Suprapubic skin (tissue), 4 donors: ENCODE results near the gene CBARP. TPM values are rescaled to one million over a fixed set of nuclear protein-coding genes. Genes with fewer than 3 reads are reported as not detected.

Experiments used
- DNase-seq, 2 donors: peaks; one replicate each; pipeline ENCODE4 v3.0.0-alpha.2; 2019; ENCODE audit warnings: low spot score in 2 of 2
- H3K27ac ChIP-seq: fragments of 200-600 bp; sonication (generic); one replicate; pipeline ENCODE4 v1.5.1; 2019
- H3K27me3 ChIP-seq: fragments of 200-600 bp; sonication (generic); one replicate; pipeline ENCODE4 v1.5.1; 2019
- H3K36me3 ChIP-seq: fragments of 200-600 bp; sonication (generic); one replicate; pipeline ENCODE4 v1.5.1; 2019
- H3K4me1 ChIP-seq: fragments of 200-600 bp; sonication (generic); one replicate; pipeline ENCODE4 v1.5.1; 2019
- H3K4me3 ChIP-seq: fragments of 200-600 bp; sonication (generic); one replicate; pipeline ENCODE4 v1.5.1; 2019; ENCODE audit warnings: mild to moderate bottlenecking
- H3K9me3 ChIP-seq: fragments of 200-600 bp; sonication (generic); one replicate; pipeline ENCODE4 v1.5.1; 2019
- EP300 ChIP-seq: sonication (generic); formaldehyde crosslinking; IDR thresholded peaks from one replicate; pipeline ENCODE4 v1.6.1; 2017; ENCODE audit warnings: antibody characterized with exemption
- POLR2A ChIP-seq, 2 donors: fragments of 450-650 bp; IDR thresholded peaks; one replicate each; pipeline ENCODE4 v1.6.1; 2017; ENCODE audit warnings: antibody characterized with exemption in 2 of 2, mild to moderate bottlenecking in 2 of 2, moderate library complexity in 2 of 2
- POLR2AphosphoS5 ChIP-seq, 3 donors: sonication (generic); formaldehyde crosslinking; IDR thresholded peaks; one replicate each; pipeline ENCODE4 v1.6.1; 2017; ENCODE audit warnings: antibody characterized with exemption in 3 of 3
- WGBS: methylation state at CpG from one replicate; pipeline ENCODE4 v1.1.5; 2018; 5-methylcytosine and 5-hydroxymethylcytosine counted together
- total RNA-seq, 4 donors: library from RNA; depleted of rRNA; stranded (reverse); fragments of >200 nt; gene quantifications; one replicate each; pipeline ENCODE4 v1.1.0, GENCODE V29; 2016
- TF ChIP-seq, protein P1 (sequence below), 2 donors: fragments of 200-600 bp in 1 of 2; fragments of 450-650 bp in 1 of 2; sonication (generic) in 1 of 2; IDR thresholded peaks; one replicate each; pipeline ENCODE4 v1.5.1; 2016 to 2019; ENCODE audit warnings: antibody characterized with exemption in 2 of 2, mild to moderate bottlenecking in 1 of 2, moderate library complexity in 1 of 2

CBARP gene
- total RNA-seq, 4 donors from 2014 or later = 2.9 to 8.6 (median 5.1) TPM

DNA sequence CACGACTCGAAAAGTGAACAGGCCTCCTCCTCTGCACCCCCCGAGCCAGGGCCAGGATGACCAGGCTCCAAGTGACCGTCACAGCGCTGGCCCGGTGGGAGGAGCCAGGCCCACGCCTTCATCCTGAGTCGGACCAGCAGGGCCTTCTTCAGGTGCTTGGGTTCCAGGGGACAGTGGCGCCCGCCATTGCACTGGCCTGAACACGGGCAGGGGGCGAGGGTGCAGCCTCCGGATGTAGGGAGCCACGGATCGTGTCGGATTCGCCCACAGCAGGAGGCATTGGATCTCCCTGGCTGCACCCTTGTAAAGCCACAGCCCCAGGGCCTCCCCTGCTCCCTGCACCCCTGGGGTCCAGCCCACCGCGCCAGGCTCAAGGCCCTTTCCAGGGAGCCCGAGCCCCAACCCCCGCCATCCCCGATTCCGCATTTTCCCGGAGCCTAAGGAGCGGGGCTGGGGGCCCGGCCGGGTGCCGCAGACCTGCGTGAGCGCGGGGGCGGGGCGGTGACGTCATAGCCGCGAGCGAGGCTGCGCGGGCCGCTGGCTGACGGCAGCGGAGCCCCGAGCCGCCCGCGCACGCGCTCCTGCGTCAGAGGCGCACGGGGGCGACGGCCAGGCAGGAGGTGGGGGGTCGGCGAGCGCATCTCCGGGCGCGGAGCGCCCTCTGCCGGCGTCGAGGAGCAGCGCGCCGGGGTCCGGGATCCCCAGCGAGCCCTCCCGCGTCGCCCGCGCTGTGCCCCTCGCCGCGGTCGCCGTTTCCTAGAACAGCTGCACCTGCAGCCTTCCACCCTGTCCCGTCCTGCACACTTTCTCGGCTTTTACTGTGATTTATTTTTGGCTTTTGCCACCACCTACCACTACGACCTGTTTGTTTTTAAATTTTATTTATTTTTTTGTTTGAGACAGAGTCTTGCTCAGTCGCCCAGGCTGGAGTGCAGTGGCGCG lies 2.3 kb upstream of the CBARP start:
- peaks cover 80% of the 10 kb centered on the region for H3K4me1 ChIP-seq
- H3K4me3 ChIP-seq = peak overlapping the region; percentile 97
- 0% methylated on average over 17 of the region's 84 CpGs for WGBS
- H3K27ac ChIP-seq = peak overlapping the region; percentile 83
- H3K27me3 ChIP-seq = peaks cover 7% of the 10 kb centered on the region
- no peaks in the 10 kb centered on the region for H3K9me3 ChIP-seq
- TF ChIP-seq POLR2A (IDR thresholded peaks at IDR 0.05) (peak in 1 of 2 donors; percentile 15), EP300 (no peak)
- TF ChIP-seq, protein P1, sequence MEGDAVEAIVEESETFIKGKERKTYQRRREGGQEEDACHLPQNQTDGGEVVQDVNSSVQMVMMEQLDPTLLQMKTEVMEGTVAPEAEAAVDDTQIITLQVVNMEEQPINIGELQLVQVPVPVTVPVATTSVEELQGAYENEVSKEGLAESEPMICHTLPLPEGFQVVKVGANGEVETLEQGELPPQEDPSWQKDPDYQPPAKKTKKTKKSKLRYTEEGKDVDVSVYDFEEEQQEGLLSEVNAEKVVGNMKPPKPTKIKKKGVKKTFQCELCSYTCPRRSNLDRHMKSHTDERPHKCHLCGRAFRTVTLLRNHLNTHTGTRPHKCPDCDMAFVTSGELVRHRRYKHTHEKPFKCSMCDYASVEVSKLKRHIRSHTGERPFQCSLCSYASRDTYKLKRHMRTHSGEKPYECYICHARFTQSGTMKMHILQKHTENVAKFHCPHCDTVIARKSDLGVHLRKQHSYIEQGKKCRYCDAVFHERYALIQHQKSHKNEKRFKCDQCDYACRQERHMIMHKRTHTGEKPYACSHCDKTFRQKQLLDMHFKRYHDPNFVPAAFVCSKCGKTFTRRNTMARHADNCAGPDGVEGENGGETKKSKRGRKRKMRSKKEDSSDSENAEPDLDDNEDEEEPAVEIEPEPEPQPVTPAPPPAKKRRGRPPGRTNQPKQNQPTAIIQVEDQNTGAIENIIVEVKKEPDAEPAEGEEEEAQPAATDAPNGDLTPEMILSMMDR (IDR thresholded peaks at IDR 0.05) = peak; percentile 94 to 96
- no peaks in the 10 kb centered on the region for H3K36me3 ChIP-seq
- peak; percentile 91 to 93 for DNase-seq

- H3K4me3 ChIP-seq = no peak overlapping the region
- H3K4me1 ChIP-seq = peaks cover 73% of the 10 kb centered on the region
- H3K9me3 ChIP-seq = no peaks in the 10 kb centered on the region
Observed at GRCh38 chr19:1239420-1239795, 1.6 kb upstream of the CBARP start.

DNA sequence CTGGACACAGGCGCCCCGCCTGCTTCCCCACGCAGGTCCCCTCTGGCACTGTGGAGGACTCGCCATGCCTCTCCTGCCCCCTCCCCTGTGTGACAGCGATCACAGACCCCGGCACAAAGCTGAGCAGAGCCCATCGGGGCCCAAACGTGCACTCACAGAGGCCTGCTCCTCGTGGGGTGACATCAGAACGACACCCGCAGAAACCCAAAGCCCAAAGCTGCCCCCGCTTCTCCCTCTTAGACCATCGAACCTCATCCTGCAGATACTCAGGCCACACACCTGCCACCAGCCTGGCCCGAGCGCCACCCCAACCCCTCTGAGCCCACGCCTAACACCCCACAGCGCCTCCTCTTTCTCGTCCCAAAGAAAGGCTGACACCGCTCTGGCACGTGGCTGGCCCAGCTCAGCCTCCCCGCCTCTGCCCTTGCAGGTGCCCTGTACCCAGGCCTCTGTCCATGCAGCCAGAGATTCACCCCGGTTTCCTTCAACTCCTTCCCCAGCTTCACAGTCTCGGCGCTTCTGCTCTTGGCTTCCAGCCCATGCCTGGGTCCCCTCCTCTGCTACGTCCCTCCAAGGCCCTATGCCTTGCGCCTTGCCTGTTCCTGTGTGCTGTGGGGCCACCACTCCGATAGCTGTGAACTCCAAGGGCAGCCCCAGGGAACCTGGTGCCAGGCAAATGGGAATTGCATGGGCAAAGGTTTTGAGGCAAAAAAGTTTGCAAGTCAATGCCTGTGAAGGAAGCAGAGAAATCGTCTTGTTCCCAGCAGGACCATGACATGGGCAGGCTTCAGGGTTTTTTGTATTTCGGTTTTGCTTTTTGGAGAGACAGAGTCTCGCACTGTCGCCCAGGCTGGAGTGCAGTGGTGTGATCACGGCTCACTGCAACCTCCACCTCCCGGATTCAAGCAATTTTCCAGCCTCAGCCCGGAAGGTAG lies 831 bp upstream of the CBARP start:
- DNase-seq = no peak
- no peak for TF ChIP-seq POLR2AphosphoS5 (IDR thresholded peaks at IDR 0.05)
- no peaks in the 10 kb centered on the region for H3K9me3 ChIP-seq
- H3K4me3 ChIP-seq = peak overlapping the region; percentile 71
- 65% methylated on average over 28 of the region's 34 CpGs for WGBS
- H3K4me1 ChIP-seq = peaks cover 65% of the 10 kb centered on the region
- H3K27ac ChIP-seq = no peak overlapping the region
- no peaks in the 10 kb centered on the region for H3K36me3 ChIP-seq
- H3K27me3 ChIP-seq = peaks cover 7% of the 10 kb centered on the region

More at GRCh38 chr19:1239420-1239795, 1.6 kb upstream of the CBARP start:
- DNase-seq = no peak
- Histone ChIP-seq H3K27ac (peak overlapping the region; percentile 83), H3K36me3 (no peaks in the 10 kb centered on the region), H3K27me3 (peaks cover 7% of the 10 kb centered on the region)
- TF ChIP-seq, protein P1 (IDR thresholded peaks at IDR 0.05) = no peak
- no peak for TF ChIP-seq POLR2AphosphoS5 (IDR thresholded peaks at IDR 0.05)
- no peak for TF ChIP-seq EP300
- no peak for TF ChIP-seq POLR2A (IDR thresholded peaks at IDR 0.05)
- WGBS = 82% methylated on average over 9 of the region's 11 CpGs

DNA sequence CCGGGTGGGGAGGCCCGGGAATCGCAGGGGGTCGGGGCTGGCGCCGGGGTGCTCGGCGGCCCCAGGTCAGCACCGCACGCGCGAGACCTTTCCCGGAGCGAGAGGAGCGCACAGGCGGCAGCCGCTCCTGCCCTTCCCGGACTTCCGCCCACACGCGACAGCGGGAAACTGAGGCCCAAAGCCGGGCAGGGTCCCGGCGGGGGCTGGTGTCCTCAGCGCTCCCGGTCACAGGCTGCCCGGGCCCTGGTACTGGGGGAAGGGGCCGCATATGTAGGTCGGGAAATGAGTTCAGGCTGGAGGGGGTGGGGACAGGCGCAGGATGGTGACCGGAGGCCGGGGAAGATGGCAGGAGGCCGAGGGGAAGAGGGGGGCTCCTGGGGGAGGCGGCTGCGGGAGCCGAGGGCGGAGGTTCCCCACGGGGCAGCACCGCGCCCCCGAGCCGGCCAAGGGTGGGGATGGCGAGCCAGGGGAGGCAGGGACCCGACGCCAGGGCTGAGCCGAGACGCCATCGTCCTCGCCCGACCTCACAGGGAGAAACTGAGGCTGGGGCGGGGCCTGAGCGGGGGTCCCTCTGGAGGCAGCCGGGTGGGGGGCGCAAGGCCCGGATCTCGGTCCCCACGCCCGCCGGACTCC lies 662 bp downstream of the CBARP start:
- Histone ChIP-seq H3K4me3 (peak overlapping the region; percentile 71), H3K36me3 (no peaks in the 10 kb centered on the region), H3K4me1 (peaks cover 65% of the 10 kb centered on the region), H3K9me3 (no peaks in the 10 kb centered on the region), H3K27ac (peak overlapping the region; percentile 65), H3K27me3 (peaks cover 7% of the 10 kb centered on the region)
- TF ChIP-seq, protein P1 (IDR thresholded peaks at IDR 0.05) = no peak
- TF ChIP-seq POLR2AphosphoS5 (IDR thresholded peaks at IDR 0.05) = no peak
- TF ChIP-seq EP300 = no peak
- TF ChIP-seq POLR2A (IDR thresholded peaks at IDR 0.05) = no peak
- WGBS = 0% methylated on average over 15 of the region's 60 CpGs
- no peak for DNase-seq

DNA sequence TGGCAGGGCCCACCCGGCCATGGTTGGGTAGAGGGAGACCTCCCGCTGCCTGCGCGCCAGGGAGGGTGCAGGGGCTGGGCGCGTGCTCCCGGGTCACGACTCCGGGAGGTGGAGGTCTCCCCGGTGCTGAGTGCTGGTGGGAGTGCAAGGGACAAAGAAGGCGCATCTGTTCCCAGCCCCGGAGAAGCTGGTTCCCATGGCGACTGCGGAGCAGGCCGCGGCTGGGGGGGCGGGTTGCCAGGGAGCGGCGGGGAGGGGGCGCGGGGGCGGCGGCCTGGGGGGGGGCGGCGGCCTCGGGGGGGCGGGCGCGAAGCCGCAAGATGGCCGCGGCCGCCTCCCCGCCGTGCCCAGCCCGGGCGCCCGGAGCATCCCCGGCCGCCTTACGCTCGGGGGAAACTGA lies 1.2 kb downstream of the CBARP start:
- WGBS = no CpG with 5 or more reads among the region's 42 CpGs

More for the DNA sequence above, 1.2 kb downstream of the CBARP start:
- no peak for TF ChIP-seq EP300
- TF ChIP-seq, protein P1 (IDR thresholded peaks at IDR 0.05) = no peak
- no peak for TF ChIP-seq POLR2AphosphoS5 (IDR thresholded peaks at IDR 0.05)
- TF ChIP-seq POLR2A (IDR thresholded peaks at IDR 0.05) = no peak
- no peaks in the 10 kb centered on the region for H3K36me3 ChIP-seq
- no peak for DNase-seq
- peaks cover 7% of the 10 kb centered on the region for H3K27me3 ChIP-seq
- no peaks in the 10 kb centered on the region for H3K9me3 ChIP-seq
- H3K4me1 ChIP-seq = peaks cover 68% of the 10 kb centered on the region
- peak overlapping the region; percentile 19 for H3K27ac ChIP-seq
- peak overlapping the region; percentile 71 for H3K4me3 ChIP-seq
